Measurements from ENCODE around the gene HCN2. TPM values are rescaled to one million over a fixed set of nuclear protein-coding genes. Genes with fewer than 3 reads are reported as not detected.

HCN2 gene
- total RNA-seq, 1 experiment from 2014 or later, result 9.2 TPM

GRCh38 chr19:619286-620002 is 29.8 kb downstream of the HCN2 start:
- POLR2A ChIA-PET, result no interaction called here
- DNase-seq (ENCODE audit: low spot score) (no peak), ATAC-seq (no peak)
- CTCF ChIA-PET, result no interaction called here
- H3K36me3 Mint-ChIP-seq, result peaks cover 26% of the 10 kb centered on the region
- H3K9me3 Mint-ChIP-seq, result no peaks in the 10 kb centered on the region
- no peak overlapping the region for H3K27ac Mint-ChIP-seq
- H3K27me3 Mint-ChIP-seq (ENCODE audit: low read depth), result no peaks in the 10 kb centered on the region
- H3K4me3 Mint-ChIP-seq, result no peak overlapping the region
- no peaks in the 10 kb centered on the region for H3K4me1 Mint-ChIP-seq
- TF ChIP-seq ZNF281 (CRISPR knock-in tag; IDR thresholded peaks at IDR 0.05), result no peak
- TF ChIP-seq PREB (CRISPR knock-in tag; IDR thresholded peaks at IDR 0.05; ENCODE audit: borderline replicate concordance), result no peak
- TF ChIP-seq ZMAT4 (CRISPR knock-in tag; IDR thresholded peaks at IDR 0.05), result no peak
- no peak for TF ChIP-seq ZNF138 (CRISPR knock-in tag; conservative IDR thresholded peaks at IDR 0.05)
- TF ChIP-seq ZNF219 (CRISPR knock-in tag; IDR thresholded peaks at IDR 0.05; ENCODE audit: borderline replicate concordance), result no peak
- no peak for TF ChIP-seq GABPB1 (CRISPR knock-in tag; IDR thresholded peaks at IDR 0.05)
- no peak for TF ChIP-seq ZBTB43 (CRISPR knock-in tag; IDR thresholded peaks at IDR 0.05)
- no peak for TF ChIP-seq CBFB (CRISPR knock-in tag; IDR thresholded peaks at IDR 0.05; ENCODE audit: low read depth)
- no peak for TF ChIP-seq ATF6 (CRISPR knock-in tag; IDR thresholded peaks at IDR 0.05)
- TF ChIP-seq ZNF423 (CRISPR knock-in tag; IDR thresholded peaks at IDR 0.05), result no peak
- no peak for TF ChIP-seq CDX4 (CRISPR knock-in tag; IDR thresholded peaks at IDR 0.05; ENCODE audit: borderline replicate concordance)
- TF ChIP-seq FOXP4 (CRISPR knock-in tag; IDR thresholded peaks at IDR 0.05), result no peak
- TF ChIP-seq E2F4 (CRISPR knock-in tag; IDR thresholded peaks at IDR 0.05; ENCODE audit: borderline replicate concordance, low read depth), result no peak
- no peak for TF ChIP-seq ZNF396 (CRISPR knock-in tag; IDR thresholded peaks at IDR 0.05; ENCODE audit: borderline replicate concordance)
- no peak for TF ChIP-seq USF1 (CRISPR knock-in tag; IDR thresholded peaks at IDR 0.05)
- TF ChIP-seq NR1H2 (CRISPR knock-in tag; IDR thresholded peaks at IDR 0.05), result no peak
- no peak for TF ChIP-seq ARID4B (CRISPR knock-in tag; IDR thresholded peaks at IDR 0.05; ENCODE audit: borderline replicate concordance)
- TF ChIP-seq NFATC4 (CRISPR knock-in tag; IDR thresholded peaks at IDR 0.05), result no peak

Measured in WTC11 (cell line).